GM23338 (cell line): Measurements from ENCODE around the gene MYOZ2. TPM values are rescaled to one million over a fixed set of nuclear protein-coding genes. Genes with fewer than 3 reads are reported as not detected.
"Not testable (repeated sequence)": the region's sequence is repeated elsewhere in the genome, so short reads cannot be mapped to it uniquely, and the experiment has no call there.

Experiments
- ATAC-seq: fragments of 200-7000 bp; cut with Tn5 transposase; 3 replicates; pipeline ENCODE4 v1.9.1; 2020
- DNase-seq: peaks from one replicate; pipeline ENCODE4 v3.0.0-alpha.2; 2015; ENCODE audit warnings: low spot score
- H2AFZ ChIP-seq: fragments of 200-600 bp; sonication (generic); 2 replicates; pipeline ENCODE4 v1.8.0; 2016; ENCODE audit warnings: antibody characterized with exemption, mild to moderate bottlenecking, moderate library complexity
- H3F3A ChIP-seq: fragments of 200-600 bp; sonication (generic); replicated peaks from 2 replicates; pipeline ENCODE4 v1.8.0; 2017; ENCODE audit warnings: antibody characterized with exemption, mixed run types, low read depth
- H3K27ac ChIP-seq: fragments of 200-600 bp; sonication (generic); 2 replicates; pipeline ENCODE4 v1.6.1; 2016; ENCODE audit warnings: low read depth
- H3K27me3 ChIP-seq: fragments of 200-600 bp; sonication (generic); 2 replicates; pipeline ENCODE4 v1.8.0; 2016; ENCODE audit warnings: mild to moderate bottlenecking, mixed run types, moderate library complexity; ENCODE audit not compliant: insufficient read depth
- H3K36me3 ChIP-seq: fragments of 200-600 bp; sonication (generic); 2 replicates; pipeline ENCODE4 v1.8.0; 2016; ENCODE audit warnings: mild to moderate bottlenecking; ENCODE audit not compliant: insufficient read depth
- H3K4me1 ChIP-seq: fragments of 200-600 bp; sonication (generic); 2 replicates; pipeline ENCODE4 v1.8.0; 2016; ENCODE audit warnings: mild to moderate bottlenecking, moderate library complexity; ENCODE audit not compliant: insufficient read depth
- H3K4me2 ChIP-seq: fragments of 200-600 bp; sonication (generic); 2 replicates; pipeline ENCODE4 v1.7.1; 2017; ENCODE audit warnings: mixed run types
- H3K4me3 ChIP-seq: fragments of 200-600 bp; sonication (generic); 2 replicates; pipeline ENCODE4 v1.6.1; 2016; ENCODE audit warnings: mixed run types
- H3K79me2 ChIP-seq: fragments of 200-600 bp; sonication (generic); replicated peaks from 2 replicates; pipeline ENCODE4 v1.8.0; 2017; ENCODE audit warnings: mild to moderate bottlenecking; ENCODE audit not compliant: insufficient read depth
- H3K9me2 ChIP-seq: fragments of 200-600 bp; sonication (generic); 2 replicates; pipeline ENCODE4 v1.8.0; 2017; ENCODE audit not compliant: insufficient read depth
- H4K20me1 ChIP-seq: fragments of 200-600 bp; sonication (generic); replicated peaks from 2 replicates; pipeline ENCODE4 v1.8.0; 2017; ENCODE audit warnings: mild to moderate bottlenecking; ENCODE audit not compliant: insufficient read depth
- H3K27ac Mint-ChIP-seq: 2 replicates; pipeline ENCODE4 v1.8.0; 2020; ENCODE audit warnings: inconsistent platforms, mild to moderate bottlenecking, moderate library complexity, mixed read lengths
- H3K27me3 Mint-ChIP-seq: 3 replicates; pipeline ENCODE4 v1.8.0; 2022; ENCODE audit warnings: low read depth, mild to moderate bottlenecking, moderate library complexity, mixed read lengths, inconsistent platforms; ENCODE audit not compliant: insufficient read depth, poor library complexity
- H3K36me3 Mint-ChIP-seq: 3 replicates; pipeline ENCODE4 v1.8.0; 2021; ENCODE audit warnings: low read depth, mild to moderate bottlenecking, inconsistent platforms, moderate library complexity, mixed read lengths
- H3K4me1 Mint-ChIP-seq: 3 replicates; pipeline ENCODE4 v1.8.0; 2020; ENCODE audit warnings: mild to moderate bottlenecking, inconsistent platforms, mixed read lengths
- H3K4me3 Mint-ChIP-seq: 3 replicates; pipeline ENCODE4 v1.8.0; 2021; ENCODE audit warnings: moderate library complexity, mild to moderate bottlenecking, inconsistent platforms, mixed read lengths
- H3K9me3 Mint-ChIP-seq: 3 replicates; pipeline ENCODE4 v1.8.0; 2020; ENCODE audit warnings: moderate library complexity, mild to moderate bottlenecking, inconsistent platforms, mixed read lengths
- CREB1 ChIP-seq: fragments of 250-450 bp; sonication (Bioruptor Pico); IDR thresholded peaks from 2 replicates; pipeline ENCODE4 v1.5.0; 2020; ENCODE audit warnings: low read depth, mild to moderate bottlenecking, moderate library complexity
- CTCF ChIP-seq, 2 experiments: fragments of 200-600 bp in 1 of 2; sonication (generic) in 1 of 2; conservative IDR thresholded peaks; 2 replicates each; pipeline versions ENCODE4 v1.5.1 to v1.6.1; 2016 to 2017; ENCODE audit warnings: antibody characterized with exemption in 2 of 2, low read depth in 2 of 2, mild to moderate bottlenecking in 2 of 2, moderate library complexity in 1 of 2
- ETS1 ChIP-seq: IDR thresholded peaks from 2 replicates; pipeline ENCODE4 v1.6.1; 2016; ENCODE audit warnings: antibody characterized with exemption
- EZH2 ChIP-seq: fragments of 200-600 bp; sonication (generic); IDR thresholded peaks from one replicate; pipeline ENCODE4 v1.8.0; 2017; ENCODE audit warnings: antibody characterized with exemption, mild to moderate bottlenecking, low read depth; ENCODE audit not compliant: unreplicated experiment
- EZH2phosphoT487 ChIP-seq: fragments of 200-600 bp; sonication (generic); IDR thresholded peaks from one replicate; pipeline ENCODE4 v1.8.1; 2018; ENCODE audit warnings: antibody characterized with exemption; ENCODE audit not compliant: unreplicated experiment
- REST ChIP-seq: IDR thresholded peaks from one replicate; pipeline ENCODE4 v1.6.1; 2018; ENCODE audit warnings: antibody characterized with exemption; ENCODE audit not compliant: unreplicated experiment
- STAT1 ChIP-seq: IDR thresholded peaks from one replicate; pipeline ENCODE4 v1.6.1; 2016; ENCODE audit warnings: antibody characterized with exemption; ENCODE audit not compliant: unreplicated experiment
- ZNF331 ChIP-seq: fragments of 250-450 bp; sonication (Bioruptor Pico); IDR thresholded peaks from 2 replicates; pipeline ENCODE4 v1.5.0; 2020; ENCODE audit warnings: low read depth, mild to moderate bottlenecking, moderate library complexity
- polyA plus RNA-seq: library from polyadenylated mRNA; unstranded; fragments of >200 nt; fragmentation: Nextera tagmentation; extraction: Ambion mirVana; gene quantifications from 2 replicates; pipeline ENCODE4 v1.2.1, GENCODE V29; 2016
- total RNA-seq: library from RNA; depleted of rRNA; stranded (reverse); fragments of >200 nt; shearing (Covaris generic); gene quantifications from 2 replicates; pipeline ENCODE4 v1.2.3, GENCODE V29; 2014

The MYOZ2 gene
- total and polyA plus RNA-seq, 2 experiments from 2014 or later = not detected

GRCh38 chr4:119142833-119143232, 7.2 kb downstream of the MYOZ2 start (continued):
- TF ChIP-seq CTCF (conservative IDR thresholded peaks at IDR 0.05; ENCODE audit: low read depth in 2 of 2) (no peak), ETS1 (no peak), EZH2 (no peak), CREB1 (CRISPR knock-in tag) (no peak), STAT1 (no peak), EZH2phosphoT487 (no peak), ZNF331 (CRISPR knock-in tag) (no peak), REST (no peak)

- H3K79me2 ChIP-seq, ATAC-seq, H4K20me1 ChIP-seq, H3K4me2 ChIP-seq, H3K36me3 ChIP-seq, H3K4me1 Mint-ChIP-seq, H3F3A ChIP-seq, H3K36me3 Mint-ChIP-seq, H3K4me3 ChIP-seq, H3K27me3 ChIP-seq, H3K9me3 Mint-ChIP-seq, H2AFZ ChIP-seq, H3K4me3 Mint-ChIP-seq, H3K9me2 ChIP-seq, H3K27ac Mint-ChIP-seq, DNase-seq, H3K4me1 ChIP-seq, H3K27me3 Mint-ChIP-seq, H3K27ac ChIP-seq: not testable (repeated sequence)
Observed at GRCh38 chr4:119143341-119143740, 7.7 kb downstream of the MYOZ2 start.
